DND-41 (cell line): Measurements from ENCODE around the gene NRP1.
"Not testable (repeated sequence)": the region's sequence is repeated elsewhere in the genome, so short reads cannot be mapped to it uniquely, and the experiment has no call there.

ENCODE experiments used
- ATAC-seq: fragments of 200-7000 bp; cut with Tn5 transposase; 3 replicates; pipeline ENCODE4 v1.9.1; 2021; ENCODE audit warnings: low read depth; ENCODE audit not compliant: insufficient read depth
- DNase-seq: peaks from one replicate; pipeline ENCODE4 v3.0.0-alpha.2; 2020
- H2AFZ ChIP-seq: 2 replicates; pipeline ENCODE4 v1.6.0; 2012; ENCODE audit warnings: low read depth, low read length
- H3K27ac ChIP-seq: 2 replicates; pipeline ENCODE4 v1.5.1; 2012; ENCODE audit warnings: low read length, inconsistent platforms
- H3K27me3 ChIP-seq: fragments of 200-600 bp; sonication (generic); 2 replicates; pipeline ENCODE4 v1.6.0; 2012; ENCODE audit warnings: low read length, mild to moderate bottlenecking, inconsistent platforms; ENCODE audit not compliant: insufficient read depth, poor library complexity
- H3K36me3 ChIP-seq: 2 replicates; pipeline ENCODE4 v1.5.1; 2012; ENCODE audit warnings: low read length, inconsistent platforms; ENCODE audit not compliant: insufficient read depth
- H3K4me1 ChIP-seq: 2 replicates; pipeline ENCODE4 v1.5.1; 2012; ENCODE audit warnings: mild to moderate bottlenecking, low read length; ENCODE audit not compliant: insufficient read depth
- H3K4me2 ChIP-seq: 2 replicates; pipeline ENCODE4 v1.6.0; 2012; ENCODE audit warnings: mild to moderate bottlenecking, moderate library complexity, low read length, inconsistent platforms; ENCODE audit not compliant: insufficient read depth
- H3K4me3 ChIP-seq, 2 experiments: fragments of 200-600 bp in 1 of 2; shearing (Covaris generic) in 1 of 2; 2 replicates each; pipeline ENCODE4 v1.5.1; 2012 to 2016; ENCODE audit warnings: inconsistent platforms in 2 of 2, low read length in 2 of 2, mild to moderate bottlenecking in 2 of 2, low read depth in 1 of 2, moderate library complexity in 1 of 2
- H3K79me2 ChIP-seq: 2 replicates; pipeline ENCODE4 v1.6.0; 2012; ENCODE audit warnings: low read length, inconsistent platforms; ENCODE audit not compliant: insufficient read depth
- H3K9ac ChIP-seq: 2 replicates; pipeline ENCODE4 v1.6.0; 2012; ENCODE audit warnings: low read depth, mild to moderate bottlenecking, inconsistent platforms, low read length, moderate library complexity
- H3K9me3 ChIP-seq: 2 replicates; pipeline ENCODE4 v1.5.1; 2012; ENCODE audit warnings: low read length, moderate library complexity, mild to moderate bottlenecking, inconsistent platforms; ENCODE audit not compliant: insufficient read depth, severe bottlenecking
- H4K20me1 ChIP-seq: 2 replicates; pipeline ENCODE4 v1.6.0; 2012; ENCODE audit warnings: low read length; ENCODE audit not compliant: insufficient read depth
- CTCF ChIP-seq: IDR thresholded peaks from 2 replicates; pipeline ENCODE4 v1.5.1; 2012; ENCODE audit warnings: borderline replicate concordance, low read length, moderate library complexity, mild to moderate bottlenecking; ENCODE audit not compliant: poor library complexity, severe bottlenecking; ENCODE audit errors: extremely low read depth
- EZH2 ChIP-seq: IDR thresholded peaks from 3 replicates; pipeline ENCODE4 v1.6.1; 2012; ENCODE audit warnings: borderline replicate concordance, low read depth, mild to moderate bottlenecking, moderate library complexity, low read length, inconsistent platforms; ENCODE audit not compliant: severe bottlenecking

NRP1 gene

GRCh38 chr10:33303988-33304387, 30.5 kb downstream of the NRP1 start:
- Histone ChIP-seq H3K79me2 (no peaks in the 10 kb centered on the region), H3K4me1 (no peaks in the 10 kb centered on the region), H2AFZ (no peak overlapping the region), H3K9ac (no peak overlapping the region), H3K27ac (no peak overlapping the region), H3K4me3 (no peak overlapping the region), H4K20me1 (no peaks in the 10 kb centered on the region), H3K27me3 (no peaks in the 10 kb centered on the region), H3K9me3 (no peaks in the 10 kb centered on the region), H3K36me3 (no peaks in the 10 kb centered on the region), H3K4me2 (no peak overlapping the region)
- TF ChIP-seq EZH2, result no peak
- no peak for TF ChIP-seq CTCF
- ATAC-seq (no peak), DNase-seq (no peak)

- no peak overlapping the region for H2AFZ ChIP-seq
- H3K79me2 ChIP-seq, result no peaks in the 10 kb centered on the region
These were observed 32.1 kb downstream of the NRP1 start for GRCh38 chr10:33302208-33302829.

GRCh38 chr10:33301097-33301789, 33.2 kb downstream of the NRP1 start:
- Histone ChIP-seq H3K79me2 (no peaks in the 10 kb centered on the region), H3K4me3 (no peak overlapping the region), H3K36me3 (no peaks in the 10 kb centered on the region), H4K20me1 (no peaks in the 10 kb centered on the region), H2AFZ (no peak overlapping the region), H3K27me3 (no peaks in the 10 kb centered on the region), H3K27ac (no peak overlapping the region), H3K9ac (no peak overlapping the region), H3K4me1 (no peaks in the 10 kb centered on the region), H3K9me3 (no peaks in the 10 kb centered on the region), H3K4me2 (no peak overlapping the region)
- TF ChIP-seq EZH2, result no peak
- TF ChIP-seq CTCF, result no peak
- DNase-seq (no peak), ATAC-seq (no peak)

More at GRCh38 chr10:33302208-33302829, 32.1 kb downstream of the NRP1 start:
- Histone ChIP-seq H4K20me1 (no peaks in the 10 kb centered on the region), H3K9me3 (no peaks in the 10 kb centered on the region), H3K27ac (no peak overlapping the region), H3K27me3 (no peaks in the 10 kb centered on the region), H3K4me2 (no peak overlapping the region), H3K36me3 (no peaks in the 10 kb centered on the region), H3K4me3 (no peak overlapping the region), H3K9ac (no peak overlapping the region), H3K4me1 (no peaks in the 10 kb centered on the region)
- DNase-seq (no peak), ATAC-seq (no peak)
- TF ChIP-seq EZH2, result no peak
- TF ChIP-seq CTCF, result no peak

GRCh38 chr10:33300544-33300943, 33.9 kb downstream of the NRP1 start:
- not testable (repeated sequence) for H4K20me1 ChIP-seq

More at GRCh38 chr10:33300544-33300943, 33.9 kb downstream of the NRP1 start:
- not testable (repeated sequence) for H2AFZ ChIP-seq, ATAC-seq, H3K4me3 ChIP-seq, H3K27ac ChIP-seq, H3K79me2 ChIP-seq, H3K4me2 ChIP-seq, DNase-seq, H3K9me3 ChIP-seq, H3K27me3 ChIP-seq, H3K36me3 ChIP-seq, H3K4me1 ChIP-seq, H3K9ac ChIP-seq
